ENCODE data around the gene TCP11. TPM values are rescaled to one million over a fixed set of nuclear protein-coding genes. Genes with fewer than 3 reads are reported as not detected.

The TCP11 gene
- 2.2 TPM for total RNA-seq

DNA sequence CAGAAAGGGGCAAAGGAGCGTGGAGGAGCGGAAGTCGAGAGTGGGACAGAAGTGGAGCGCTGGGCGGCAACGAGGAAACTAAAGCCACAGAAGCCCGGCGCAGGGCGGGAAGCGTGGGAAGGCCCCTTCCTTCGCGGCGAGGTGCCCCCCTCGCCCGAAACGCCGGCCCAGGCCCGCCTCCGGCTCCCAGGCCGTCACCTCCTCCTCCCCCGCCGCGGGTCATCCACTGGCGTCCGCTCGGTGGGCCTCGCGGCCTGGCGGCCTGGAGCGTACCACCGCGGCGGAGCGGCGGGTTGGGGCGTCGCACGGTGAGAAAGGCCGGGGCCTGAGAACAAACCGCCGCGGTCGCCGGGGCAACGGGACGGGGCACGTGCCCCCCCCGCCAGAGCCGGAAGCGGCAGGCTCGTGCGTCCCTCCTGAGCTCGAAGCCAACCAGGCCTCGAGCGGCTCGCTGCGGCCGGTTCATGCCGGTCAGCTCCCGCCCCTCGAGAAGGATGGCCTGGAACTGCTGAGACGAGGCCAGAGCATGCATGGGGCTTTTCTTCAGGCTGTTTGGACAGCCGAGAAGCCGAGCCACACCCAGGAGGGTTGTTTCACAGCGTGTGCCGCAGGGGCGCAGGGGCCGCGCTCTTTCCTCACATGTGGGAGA lies at the start of gene TCP11:
Gene TCP11 (minus strand): TSS at position 333 of the 649 bp plus-strand sequence. CDS start 469 bp downstream, outside the sequence.
- peak in 2 of 3 donors; percentile 56 to 59 for DNase-seq (ENCODE audit: low read depth in 2 of 3, low spot score in 2 of 3)

DNA sequence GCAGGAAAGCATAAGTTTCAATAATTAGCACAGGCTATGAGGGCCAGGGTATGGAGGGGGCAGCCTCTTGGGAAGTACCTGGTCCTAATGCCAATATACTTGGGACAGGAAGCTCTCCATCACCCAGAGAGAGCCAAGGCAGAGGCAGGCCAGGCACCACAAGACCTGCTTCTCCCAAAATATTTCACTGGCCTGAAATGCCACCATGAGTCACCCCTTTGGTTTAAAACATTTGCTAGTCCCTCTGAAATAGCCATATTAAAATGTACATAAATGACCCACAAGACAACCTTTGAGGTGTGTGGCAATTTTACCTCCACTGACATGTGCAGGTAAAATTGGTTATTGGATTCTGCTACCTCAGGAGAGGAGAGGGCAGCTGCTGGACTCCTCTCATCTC lies 49.2 kb upstream of the TCP11 start:
- DNase-seq (ENCODE audit: low read depth in 2 of 3, low spot score in 2 of 3) = no peak

DNA sequence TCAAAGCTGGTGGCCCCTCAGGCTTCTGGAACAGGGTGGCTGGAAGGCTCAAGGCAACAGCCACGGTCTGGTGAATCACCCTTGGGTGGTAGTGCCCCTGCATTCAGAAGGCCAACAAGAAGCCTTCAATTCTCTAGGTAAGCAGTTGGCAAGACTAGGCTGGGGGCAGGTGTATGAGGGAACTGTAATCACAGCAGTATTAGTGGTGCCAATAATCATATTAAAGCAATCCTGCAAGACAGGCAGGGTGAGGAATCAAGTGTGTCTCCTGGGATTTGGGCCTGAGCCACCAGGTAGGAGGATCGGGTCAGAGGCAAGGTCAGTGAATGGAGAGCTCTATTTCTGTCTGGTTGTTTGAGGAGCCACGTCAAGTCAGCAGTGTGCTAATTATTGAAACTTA lies 47.7 kb upstream of the TCP11 start:
- DNase-seq (ENCODE audit: low read depth in 2 of 3, low spot score in 2 of 3) = no peak

DNA sequence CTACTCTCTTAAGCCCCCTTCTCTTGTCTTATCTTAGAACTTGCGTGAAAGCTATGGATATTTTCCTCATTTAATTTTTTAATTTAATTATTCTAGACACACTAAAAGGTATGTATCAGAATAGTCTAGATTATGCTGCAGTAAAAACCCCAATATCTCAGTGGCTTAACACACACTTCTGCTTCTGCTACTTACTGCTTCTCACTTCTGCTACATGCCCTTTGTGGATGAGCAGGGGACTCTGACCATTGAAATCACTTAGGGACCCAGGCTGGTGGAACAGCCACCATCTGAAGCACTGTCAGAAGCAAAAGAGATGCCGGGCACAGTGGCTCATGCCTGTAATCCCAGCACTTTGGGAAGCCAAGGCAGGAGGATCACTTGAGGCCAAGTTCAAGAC lies 45.4 kb upstream of the TCP11 start:
- no peak for DNase-seq (ENCODE audit: low read depth in 2 of 3, low spot score in 2 of 3)

DNA sequence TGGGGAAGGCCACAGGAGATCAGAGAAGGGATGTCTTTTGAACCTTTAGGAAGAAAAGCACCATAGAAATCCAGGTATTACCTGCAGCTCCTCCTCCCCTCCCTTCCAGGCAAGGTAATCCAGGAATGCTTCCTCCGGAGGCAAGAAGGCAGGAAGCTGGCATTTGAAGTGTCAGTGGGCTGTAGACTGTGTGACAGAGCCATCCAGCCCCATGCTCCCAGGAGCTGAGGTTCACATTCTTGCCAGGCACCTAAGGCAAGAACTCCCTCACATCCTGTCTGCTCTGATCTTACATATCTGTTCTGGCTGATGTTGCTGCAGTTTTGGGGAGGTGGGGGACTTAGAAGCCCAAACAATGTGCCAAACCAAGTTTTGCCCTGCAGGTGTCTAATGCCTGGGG lies 44.8 kb upstream of the TCP11 start:
- DNase-seq (ENCODE audit: low read depth in 2 of 3, low spot score in 2 of 3) = no peak

DNA sequence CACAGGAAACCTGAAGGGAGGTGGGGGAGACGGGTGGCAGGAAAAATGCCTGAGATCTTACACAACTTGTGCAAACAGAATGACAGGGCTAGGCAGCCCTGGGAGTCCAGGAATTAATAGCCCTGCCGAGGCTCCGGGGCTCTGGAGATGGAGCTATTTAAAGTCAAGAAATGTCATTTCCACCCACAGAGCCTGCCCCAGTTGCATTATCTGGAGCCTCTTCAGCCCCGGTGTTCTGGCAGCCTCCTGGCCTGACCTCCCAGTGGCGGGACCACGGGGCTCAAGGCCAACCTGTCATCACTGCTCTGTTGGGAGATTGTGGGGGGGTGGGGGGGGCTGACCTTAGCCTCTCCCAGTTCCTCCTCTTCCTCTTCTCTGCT lies 44.2 kb upstream of the TCP11 start:
- no peak for DNase-seq (ENCODE audit: low read depth in 2 of 3, low spot score in 2 of 3)

DNA sequence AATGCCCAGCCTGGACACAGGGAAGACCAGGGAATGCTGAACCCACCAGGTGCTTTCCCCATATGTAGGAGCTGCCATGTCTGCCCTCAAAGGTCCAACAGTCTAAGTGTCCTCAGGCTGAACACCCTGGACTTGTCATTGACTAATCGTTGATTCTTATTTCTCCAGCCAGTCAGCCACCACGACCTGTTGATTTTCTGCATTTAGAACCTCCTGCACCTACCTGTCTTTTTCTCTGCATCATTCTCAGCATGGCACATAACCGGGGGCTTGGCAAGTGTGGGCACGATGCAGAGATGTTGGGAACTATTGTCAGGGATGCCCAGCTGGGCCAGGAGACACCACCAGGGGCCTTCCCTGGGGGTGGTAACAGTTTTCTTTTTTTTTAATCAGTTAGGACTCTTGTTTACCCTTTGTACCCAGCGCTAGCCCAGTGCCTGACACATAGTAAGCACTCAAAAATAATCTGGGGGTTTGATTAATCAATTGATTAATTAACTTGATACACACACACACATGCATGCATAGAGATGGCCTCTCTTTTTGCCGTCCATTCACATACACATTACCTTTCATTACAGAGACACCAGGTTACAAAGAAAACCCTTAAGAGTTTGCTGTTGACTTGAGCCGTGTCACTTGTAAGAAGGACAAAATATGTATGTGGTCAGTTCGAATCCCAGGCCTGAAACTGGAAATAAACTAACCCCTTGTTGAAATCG lies 43.6 kb upstream of the TCP11 start:
- DNase-seq (ENCODE audit: low read depth in 2 of 3, low spot score in 2 of 3) = no peak

DNA sequence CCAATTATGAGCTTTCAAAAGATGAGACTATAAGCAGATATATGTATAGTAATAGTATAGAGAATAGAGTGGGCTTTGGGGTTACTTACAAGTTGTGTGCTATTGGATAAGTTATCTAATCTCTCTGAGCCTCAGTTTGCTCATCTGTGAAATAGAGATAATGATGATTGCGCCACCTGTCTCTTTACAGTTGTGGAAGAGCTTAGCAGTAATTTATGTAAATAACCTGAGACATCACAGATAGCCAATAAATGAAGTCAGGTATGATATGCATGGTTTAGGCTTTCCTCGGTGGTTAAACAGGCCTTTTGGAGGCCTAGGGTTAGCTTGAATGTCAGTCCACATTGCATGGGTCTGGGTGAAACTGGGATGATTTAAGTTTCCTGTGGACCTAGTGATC lies 42.8 kb upstream of the TCP11 start:
- no peak for DNase-seq (ENCODE audit: low read depth in 2 of 3, low spot score in 2 of 3)

DNA sequence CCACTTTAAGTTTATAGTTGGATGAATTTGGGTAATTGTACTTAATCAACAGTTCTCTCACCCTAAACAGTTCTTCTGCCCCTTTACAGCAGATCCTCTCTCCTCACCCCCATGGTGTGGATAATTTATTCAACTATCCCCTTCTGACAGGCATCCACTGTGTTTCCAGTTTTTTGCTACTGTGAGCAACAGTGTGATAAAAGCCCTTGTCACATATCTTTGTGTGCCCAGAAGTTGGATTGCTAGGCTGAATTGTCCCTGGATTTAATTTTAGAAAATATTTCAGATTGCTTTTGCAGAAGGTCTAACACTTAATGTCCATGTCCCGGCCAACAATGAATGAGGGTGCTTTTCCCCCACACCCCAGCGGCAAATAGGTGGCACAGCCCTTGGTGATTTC lies 42.1 kb upstream of the TCP11 start:
- DNase-seq (ENCODE audit: low read depth in 2 of 3, low spot score in 2 of 3) = no peak

DNA sequence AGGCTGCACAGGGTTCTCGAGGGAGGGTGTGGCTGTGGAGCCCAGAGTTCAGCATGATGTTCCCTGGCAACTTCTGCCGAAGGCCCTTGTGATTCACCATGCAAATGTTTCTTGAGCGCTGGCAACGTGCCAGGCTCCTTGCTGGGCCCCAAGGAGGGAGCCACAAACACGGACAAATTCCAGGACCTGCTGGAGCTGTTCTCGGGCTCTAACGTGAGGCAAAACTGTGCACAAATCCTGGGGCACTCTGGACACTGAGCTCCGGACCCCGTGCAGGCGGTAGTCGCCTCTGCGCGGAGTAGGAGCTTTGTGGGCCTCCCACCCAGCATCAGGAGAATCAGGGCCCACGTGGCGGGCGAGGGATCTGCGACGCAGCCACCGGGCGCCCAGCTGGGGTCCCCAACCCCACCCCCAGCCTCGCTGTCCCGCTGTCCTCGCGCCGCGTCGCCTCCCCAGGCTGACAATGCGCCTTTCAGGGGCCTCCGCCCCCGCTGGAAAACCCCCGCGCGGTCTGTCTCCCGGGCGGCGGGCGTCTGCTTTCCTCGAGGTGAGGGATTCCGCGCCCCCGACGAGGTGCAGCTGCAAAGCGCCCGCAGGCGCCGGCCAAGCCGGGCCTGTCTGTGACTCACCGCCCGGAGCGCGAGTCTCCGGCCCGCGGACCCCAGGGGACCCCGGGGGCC lies 40.9 kb upstream of the TCP11 start:
- peak in 2 of 3 donors; percentile 52 to 65 for DNase-seq (ENCODE audit: low read depth in 2 of 3, low spot score in 2 of 3)

DNA sequence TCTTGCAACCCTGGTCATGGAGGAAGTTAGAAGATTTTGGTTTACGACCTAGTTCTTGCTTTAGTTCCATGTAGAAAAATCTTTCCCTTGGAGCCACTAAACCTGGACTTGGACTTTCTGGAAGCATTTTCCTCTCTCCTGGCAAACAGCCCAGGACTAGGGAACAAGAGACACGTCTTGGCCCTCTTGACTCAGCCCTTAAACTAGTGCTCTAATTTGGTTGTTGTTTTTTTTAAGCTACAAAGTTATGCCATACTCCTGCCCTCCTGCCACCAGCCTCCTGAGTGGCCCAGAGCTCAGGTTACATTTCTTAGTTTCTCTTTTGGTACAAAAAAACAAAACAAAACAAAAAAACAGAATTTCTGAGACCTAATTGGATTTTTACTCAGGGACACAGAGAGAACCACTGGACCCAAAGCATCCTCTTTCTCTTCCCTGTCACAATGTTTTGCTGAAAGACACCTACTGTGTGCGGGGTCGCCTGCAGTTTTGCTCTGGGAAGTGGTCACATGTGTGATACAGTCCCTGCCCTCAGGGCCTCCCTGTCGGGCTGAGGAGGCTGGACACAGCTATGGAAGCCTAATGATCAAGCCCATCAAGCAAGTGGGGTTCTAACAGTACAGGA lies 40.3 kb upstream of the TCP11 start:
- DNase-seq (ENCODE audit: low read depth in 2 of 3, low spot score in 2 of 3) = no peak

DNA sequence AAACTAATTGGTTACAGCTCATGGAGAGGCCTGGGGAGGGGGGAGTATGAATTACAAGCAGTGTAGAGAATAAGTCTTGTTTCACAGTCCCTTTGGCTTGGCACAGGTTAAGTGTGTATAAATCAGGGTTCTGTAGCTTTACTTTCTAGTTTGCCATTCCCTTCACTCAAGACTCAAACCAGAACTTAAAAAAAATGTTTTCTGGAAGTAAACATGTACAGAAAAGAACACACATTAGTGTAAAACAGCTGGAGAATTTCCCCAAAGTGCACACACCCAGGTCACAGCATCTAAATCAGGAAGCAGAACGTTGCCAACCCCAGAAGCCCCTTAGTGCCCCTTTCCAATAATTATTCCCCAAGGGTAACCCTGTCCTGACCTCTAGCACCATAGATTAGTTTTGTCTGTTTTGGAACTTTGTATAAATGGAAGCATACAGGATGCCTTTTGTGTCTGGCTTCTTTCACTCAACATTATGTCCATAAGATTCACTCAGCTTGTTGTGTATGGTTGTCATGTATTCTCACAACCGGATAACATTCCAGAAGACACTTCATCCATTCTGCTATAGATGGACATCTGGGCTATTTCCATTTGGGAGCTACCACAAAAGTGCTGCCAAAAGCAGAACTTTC lies 38.9 kb upstream of the TCP11 start:
- no peak for DNase-seq (ENCODE audit: low read depth in 2 of 3, low spot score in 2 of 3)

DNA sequence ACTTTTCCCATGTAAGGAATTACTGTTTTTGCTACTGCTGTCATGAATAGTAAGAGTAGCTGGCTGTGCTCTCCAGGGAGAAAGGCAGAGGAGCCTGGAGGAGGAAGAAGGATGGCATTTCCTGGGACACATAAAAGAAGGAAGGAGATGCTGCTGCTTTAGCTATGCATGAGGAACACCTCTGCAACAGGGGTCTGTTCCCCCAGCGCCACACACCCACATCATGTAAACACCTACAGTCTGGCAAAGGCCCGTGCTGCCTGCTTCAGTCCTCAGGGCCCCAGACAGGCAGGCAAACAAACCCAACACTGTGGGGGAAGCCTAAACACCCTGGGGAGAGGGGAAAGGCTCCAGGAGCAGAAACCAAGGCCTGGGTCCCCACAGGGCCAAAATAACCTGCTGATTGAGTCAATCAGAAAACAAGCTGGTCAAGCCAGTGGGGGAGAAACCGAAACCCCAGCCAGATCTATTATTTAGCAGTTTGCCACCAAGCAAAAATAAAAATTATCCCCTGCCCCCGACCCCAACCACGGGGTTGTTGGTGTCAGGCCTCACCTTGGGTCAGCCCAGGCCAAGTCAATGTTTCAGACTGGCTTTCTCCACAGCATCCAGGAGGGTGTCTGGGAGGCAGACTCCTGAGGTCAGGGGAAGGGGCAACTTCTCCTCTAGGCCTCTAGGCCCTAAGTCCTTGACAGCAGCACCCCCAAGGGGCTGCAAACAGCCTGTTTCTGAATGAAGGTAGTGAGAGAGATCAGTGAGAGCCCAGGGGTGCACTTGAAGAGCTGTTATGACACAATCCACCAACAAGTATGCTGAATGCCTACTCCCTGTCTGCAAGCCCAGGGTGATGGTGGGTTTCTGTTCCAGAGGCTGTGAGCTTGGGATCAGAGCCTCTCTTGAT lies 38.0 kb upstream of the TCP11 start:
- no peak for DNase-seq (ENCODE audit: low read depth in 2 of 3, low spot score in 2 of 3)

DNA sequence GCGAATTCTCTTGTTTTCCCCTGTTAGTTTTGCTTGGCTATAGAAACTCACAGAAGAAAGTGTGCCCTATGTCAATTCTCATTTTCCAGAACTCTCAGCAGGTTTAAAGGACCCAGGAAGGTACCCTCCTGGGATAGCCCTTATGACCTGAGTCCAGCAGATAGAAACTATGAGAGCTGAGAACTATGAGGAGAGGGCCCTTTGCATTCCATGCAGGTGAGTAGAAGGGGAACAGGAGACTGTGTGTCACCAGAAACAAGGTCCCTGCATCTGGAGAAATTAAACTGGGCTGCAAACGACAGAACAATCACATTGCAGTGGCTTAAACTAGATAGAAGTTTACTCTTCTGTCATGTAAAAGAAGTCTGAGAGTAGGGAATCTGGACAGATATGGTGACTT lies 36.9 kb upstream of the TCP11 start:
- DNase-seq (ENCODE audit: low read depth in 2 of 3, low spot score in 2 of 3) = no peak

DNA sequence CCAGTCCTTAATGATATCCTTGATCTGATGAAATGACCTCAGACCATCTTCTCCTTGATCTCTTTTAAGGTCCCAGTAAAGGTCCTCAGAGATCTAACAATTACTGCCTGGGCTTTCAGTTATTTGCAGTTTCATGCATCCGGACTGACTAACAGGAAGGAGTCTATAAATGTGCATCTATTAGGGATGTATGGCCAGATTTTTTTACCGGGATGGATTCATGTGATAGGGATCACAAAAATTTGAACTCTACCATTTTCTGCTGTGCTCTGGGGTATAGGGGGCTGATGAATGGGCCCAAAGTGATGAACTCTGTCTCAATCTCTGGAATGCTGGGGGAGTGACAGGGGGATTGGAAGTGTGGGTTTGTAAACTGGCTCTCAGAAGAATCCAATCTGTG lies 36.5 kb upstream of the TCP11 start:
- DNase-seq (ENCODE audit: low read depth in 2 of 3, low spot score in 2 of 3) = no peak

DNA sequence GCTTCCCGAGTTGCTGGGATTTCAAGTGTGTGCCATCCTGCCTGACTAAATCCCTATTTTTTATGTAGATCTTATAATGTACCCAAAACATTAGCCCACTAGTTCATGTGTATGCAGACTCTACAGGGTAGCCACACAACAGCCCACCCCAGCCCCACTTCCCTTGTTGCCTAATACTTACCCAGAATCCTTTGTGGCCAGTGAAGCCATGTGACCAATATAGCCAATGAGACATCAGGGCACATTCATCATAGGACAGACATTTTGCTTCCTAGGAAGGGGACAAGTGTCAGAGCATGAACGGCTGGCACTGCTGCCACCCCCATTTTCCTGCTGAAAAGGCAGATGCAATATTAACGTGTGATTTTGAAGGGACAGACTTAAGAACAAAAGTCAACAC lies 36.0 kb upstream of the TCP11 start:
- peak in 1 of 3 donors; percentile 49 for DNase-seq (ENCODE audit: low read depth in 2 of 3, low spot score in 2 of 3)

DNA sequence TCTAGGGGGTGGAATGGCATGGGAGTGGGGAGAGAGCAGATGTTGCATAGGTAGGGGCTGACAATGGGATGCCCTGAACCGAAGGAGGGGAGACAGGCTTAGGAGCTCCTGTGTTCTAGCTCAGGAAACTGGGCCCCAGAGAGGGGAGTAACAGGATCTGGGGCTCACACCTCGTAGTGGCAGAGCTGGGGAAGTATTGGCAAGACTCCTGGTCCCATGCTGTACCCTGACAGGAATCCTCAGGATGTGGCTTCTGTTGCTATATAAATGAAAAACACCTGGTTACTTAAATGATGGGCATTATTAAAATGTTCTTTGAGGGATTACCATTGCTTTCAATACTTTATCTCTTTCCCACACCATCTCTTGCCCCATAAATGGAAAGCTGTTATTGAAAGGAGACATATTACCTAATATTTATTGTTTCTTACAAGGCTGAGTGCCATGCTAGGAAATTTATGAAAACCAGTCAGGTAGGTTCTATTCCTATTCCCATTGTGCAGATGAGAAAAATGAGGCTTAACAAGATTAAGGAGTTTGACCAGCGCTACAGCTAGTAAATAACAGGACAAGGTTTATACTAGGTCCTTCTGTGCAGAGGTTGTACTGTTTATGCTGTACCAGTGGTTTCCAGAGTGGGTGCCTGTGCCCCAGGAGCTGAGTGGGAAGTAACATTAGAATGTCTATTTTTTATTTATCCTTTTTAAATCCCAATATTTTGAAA lies 35.3 kb upstream of the TCP11 start:
- no peak for DNase-seq (ENCODE audit: low read depth in 2 of 3, low spot score in 2 of 3)

DNA sequence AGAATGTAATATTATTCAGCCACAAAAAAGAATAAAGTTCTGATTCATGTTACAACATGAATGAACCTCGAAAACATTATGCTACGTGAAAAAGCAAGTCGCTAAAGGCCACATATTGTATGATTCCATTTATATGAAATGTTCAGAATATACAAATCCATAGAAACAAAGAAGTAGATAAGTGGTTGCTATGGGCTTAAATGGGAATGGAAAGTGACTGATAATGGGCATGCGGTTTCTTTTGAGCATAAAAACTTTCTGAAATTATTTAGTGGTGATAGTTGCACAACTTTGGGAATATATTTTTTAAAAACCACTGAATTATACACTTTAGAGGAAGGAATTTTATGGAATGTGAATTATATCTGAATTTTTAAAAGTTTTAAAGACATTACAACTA lies 33.4 kb upstream of the TCP11 start:
- DNase-seq (ENCODE audit: low read depth in 2 of 3, low spot score in 2 of 3) = no peak

DNA sequence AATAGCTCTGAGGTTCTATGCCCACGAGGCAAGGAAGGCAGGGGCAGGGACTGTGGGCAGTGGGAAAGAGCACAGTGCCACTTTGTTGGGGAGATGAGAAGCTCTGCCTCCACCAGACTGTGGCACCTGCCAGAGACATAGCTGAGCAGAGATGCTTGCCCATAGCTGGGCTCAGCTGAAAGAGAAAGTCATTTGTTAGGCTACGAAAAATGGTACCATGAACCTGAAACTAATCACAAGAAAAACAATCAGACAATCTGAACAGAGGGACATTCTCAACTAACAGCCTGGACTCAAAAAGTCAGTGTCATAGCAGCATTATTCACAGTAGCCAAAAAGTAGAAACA lies 32.9 kb upstream of the TCP11 start:
- no peak for DNase-seq (ENCODE audit: low read depth in 2 of 3, low spot score in 2 of 3)
